GM21390 (cell line): ENCODE measurements around the gene UPB1.
"Not testable (repeated sequence)": the region's sequence is repeated elsewhere in the genome, so short reads cannot be mapped to it uniquely, and the experiment has no call there.

Source experiments
- ATAC-seq: cut with Tn5 transposase; IDR thresholded peaks from one replicate; pipeline ENCODE4 v1.9.1; 2021; ENCODE audit not compliant: unreplicated experiment

The UPB1 gene

GRCh38 chr22:24474649-24475255, 20.4 kb upstream of the UPB1 start:
- ATAC-seq, result no peak

GRCh38 chr22:24481641-24482040, 13.5 kb upstream of the UPB1 start:
- no peak for ATAC-seq

GRCh38 chr22:24482575-24482974, 12.6 kb upstream of the UPB1 start:
- no peak for ATAC-seq

- no peak for ATAC-seq
Measured at GRCh38 chr22:24482998-24483397, 12.1 kb upstream of the UPB1 start.

- no peak for ATAC-seq
Measured at GRCh38 chr22:24483976-24484545, 11.1 kb upstream of the UPB1 start.

GRCh38 chr22:24485170-24485569, 10.0 kb upstream of the UPB1 start:
- no peak for ATAC-seq

- ATAC-seq, result no peak
Measured at GRCh38 chr22:24485608-24486007, 9.5 kb upstream of the UPB1 start.

GRCh38 chr22:24486501-24486921, 8.6 kb upstream of the UPB1 start:
- no peak for ATAC-seq

GRCh38 chr22:24489011-24489410, 6.1 kb upstream of the UPB1 start:
- no peak for ATAC-seq

- not testable (repeated sequence) for ATAC-seq
Measured at GRCh38 chr22:24489434-24489833, 5.7 kb upstream of the UPB1 start.

- no peak for ATAC-seq
Measured at GRCh38 chr22:24492391-24492790, 2.7 kb upstream of the UPB1 start.

GRCh38 chr22:24494167-24494527, 985 bp upstream of the UPB1 start:
- ATAC-seq, result no peak

GRCh38 chr22:24495365-24495675, 188 bp downstream of the UPB1 start:
- no peak for ATAC-seq

- ATAC-seq, result no peak
Measured at GRCh38 chr22:24496234-24496633, 1.1 kb downstream of the UPB1 start.

GRCh38 chr22:24496661-24497060, 1.5 kb downstream of the UPB1 start:
- no peak for ATAC-seq

- no peak for ATAC-seq
Measured at GRCh38 chr22:24497841-24498258, 2.7 kb downstream of the UPB1 start.

GRCh38 chr22:24498824-24499223, 3.7 kb downstream of the UPB1 start:
- no peak for ATAC-seq

GRCh38 chr22:24499706-24500276, 4.7 kb downstream of the UPB1 start:
- no peak for ATAC-seq

- no peak for ATAC-seq
Measured at GRCh38 chr22:24500277-24500820, 5.2 kb downstream of the UPB1 start.

- no peak for ATAC-seq
Measured at GRCh38 chr22:24501301-24502005, 6.3 kb downstream of the UPB1 start.

- no peak for ATAC-seq
Measured at GRCh38 chr22:24502034-24502433, 6.9 kb downstream of the UPB1 start.

- no peak for ATAC-seq
Measured at GRCh38 chr22:24502541-24502940, 7.4 kb downstream of the UPB1 start.
